D721Med (cell line): ENCODE data around the gene ATP6V1E1.

Source experiments
- DNase-seq: peaks from one replicate; pipeline ENCODE4 v3.0.0; 2011; ENCODE audit warnings: low spot score; ENCODE audit not compliant: insufficient read length
- FAIRE-seq: peaks from 2 replicates; lab custom pipeline; 2011; peaks lifted over from hg19 to GRCh38; lab: Jason Lieb, UNC
- CTCF ChIP-seq: IDR thresholded peaks from 2 replicates; pipeline ENCODE4 v1.5.1; 2012; ENCODE audit warnings: mild to moderate bottlenecking, control low read depth; ENCODE audit not compliant: insufficient read depth; ENCODE audit errors: missing control alignments

The ATP6V1E1 gene

GRCh38 chr22:17583151-17583550 is 45.4 kb downstream of the ATP6V1E1 start:
- no peak for TF ChIP-seq CTCF
- FAIRE-seq (no peak), DNase-seq (no peak)

- FAIRE-seq (no peak), DNase-seq (no peak)
- TF ChIP-seq CTCF, result no peak
Observed at GRCh38 chr22:17581631-17582030, 46.9 kb downstream of the ATP6V1E1 start.

GRCh38 chr22:17581056-17581455 is 47.5 kb downstream of the ATP6V1E1 start:
- TF ChIP-seq CTCF, result no peak
- DNase-seq (no peak), FAIRE-seq (no peak)

- FAIRE-seq (no peak), DNase-seq (no peak)
- no peak for TF ChIP-seq CTCF
Observed at GRCh38 chr22:17580441-17581031, 48.0 kb downstream of the ATP6V1E1 start.

- FAIRE-seq (no peak), DNase-seq (no peak)
- no peak for TF ChIP-seq CTCF
Observed at GRCh38 chr22:17579535-17579981, 49.0 kb downstream of the ATP6V1E1 start.

- DNase-seq, result no peak
- TF ChIP-seq CTCF, result no peak
- FAIRE-seq, result no peak
Observed at GRCh38 chr22:17578136-17578754, 50.3 kb downstream of the ATP6V1E1 start.

GRCh38 chr22:17576470-17576869 is 52.1 kb downstream of the ATP6V1E1 start:
- FAIRE-seq (no peak), DNase-seq (no peak)
- TF ChIP-seq CTCF, result no peak
